ENCODE measurements around the gene TTC17. TPM values are rescaled to one million over a fixed set of nuclear protein-coding genes. Genes with fewer than 3 reads are reported as not detected.
"Not testable (repeated sequence)": the region's sequence is repeated elsewhere in the genome, so short reads cannot be mapped to it uniquely, and the experiment has no call there.

Gene TTC17
- total RNA-seq, 1 donor from 2014 or later = 79.8 TPM

GRCh38 chr11:43467958-43468357 lies 109.2 kb downstream of the TTC17 start:
- Mint-ChIP-seq H3K9me3 (ENCODE audit: unreplicated experiment) (no peaks in the 10 kb centered on the region), H3K36me3 (ENCODE audit: low read depth, unreplicated experiment) (peaks cover 51% of the 10 kb centered on the region)
- TF ChIP-seq CTCF (IDR thresholded peaks at IDR 0.05; ENCODE audit: unreplicated experiment) = no peak

GRCh38 chr11:43477491-43477890 lies 118.8 kb downstream of the TTC17 start:
- H3K4me3 Mint-ChIP-seq (ENCODE audit: unreplicated experiment); H3K27ac Mint-ChIP-seq (ENCODE audit: unreplicated experiment); H3K9me3 Mint-ChIP-seq (ENCODE audit: unreplicated experiment); DNase-seq (ENCODE audit: low spot score); H3K27me3 Mint-ChIP-seq (ENCODE audit: unreplicated experiment); H3K4me1 Mint-ChIP-seq (ENCODE audit: unreplicated experiment): not testable (repeated sequence)
- peaks cover 31% of the 10 kb centered on the region for H3K36me3 Mint-ChIP-seq (ENCODE audit: low read depth, unreplicated experiment)

More at GRCh38 chr11:43467958-43468357, 109.2 kb downstream of the TTC17 start:
- no peak for DNase-seq (ENCODE audit: low spot score)
- no peaks in the 10 kb centered on the region for H3K4me1 Mint-ChIP-seq (ENCODE audit: unreplicated experiment)
- H3K4me3 Mint-ChIP-seq (ENCODE audit: unreplicated experiment) = no peak overlapping the region
- H3K27me3 Mint-ChIP-seq (ENCODE audit: unreplicated experiment) = no peaks in the 10 kb centered on the region
- no peak overlapping the region for H3K27ac Mint-ChIP-seq (ENCODE audit: unreplicated experiment)

- peaks cover 14% of the 10 kb centered on the region for H3K36me3 Mint-ChIP-seq (ENCODE audit: low read depth, unreplicated experiment)
- H3K27me3 Mint-ChIP-seq (ENCODE audit: unreplicated experiment) = no peaks in the 10 kb centered on the region
- no peak for DNase-seq (ENCODE audit: low spot score)
- no peaks in the 10 kb centered on the region for H3K4me1 Mint-ChIP-seq (ENCODE audit: unreplicated experiment)
- H3K27ac Mint-ChIP-seq (ENCODE audit: unreplicated experiment) = no peak overlapping the region
- H3K4me3 Mint-ChIP-seq (ENCODE audit: unreplicated experiment) = no peak overlapping the region
- no peaks in the 10 kb centered on the region for H3K9me3 Mint-ChIP-seq (ENCODE audit: unreplicated experiment)
- TF ChIP-seq CTCF (IDR thresholded peaks at IDR 0.05; ENCODE audit: unreplicated experiment) = no peak
These were observed 127.4 kb downstream of the TTC17 start for GRCh38 chr11:43486141-43486540.

- Mint-ChIP-seq H3K4me1 (ENCODE audit: unreplicated experiment) (peaks cover 14% of the 10 kb centered on the region), H3K36me3 (ENCODE audit: low read depth, unreplicated experiment) (peaks cover 9% of the 10 kb centered on the region)
These were observed 131.2 kb downstream of the TTC17 start for GRCh38 chr11:43489869-43490465.

GRCh38 chr11:43492701-43493100 lies 134.0 kb downstream of the TTC17 start:
- Mint-ChIP-seq H3K36me3 (ENCODE audit: low read depth, unreplicated experiment) (peaks cover 9% of the 10 kb centered on the region), H3K27me3 (ENCODE audit: unreplicated experiment) (no peaks in the 10 kb centered on the region), H3K27ac (ENCODE audit: unreplicated experiment) (peak overlapping the region; percentile 93), H3K4me1 (ENCODE audit: unreplicated experiment) (peaks cover 14% of the 10 kb centered on the region), H3K4me3 (ENCODE audit: unreplicated experiment) (no peak overlapping the region), H3K9me3 (ENCODE audit: unreplicated experiment) (no peaks in the 10 kb centered on the region)
- DNase-seq (ENCODE audit: low spot score) = no peak
- no peak for TF ChIP-seq CTCF (IDR thresholded peaks at IDR 0.05; ENCODE audit: unreplicated experiment)

More at GRCh38 chr11:43489869-43490465, 131.2 kb downstream of the TTC17 start:
- Mint-ChIP-seq H3K27me3 (ENCODE audit: unreplicated experiment) (no peaks in the 10 kb centered on the region), H3K4me3 (ENCODE audit: unreplicated experiment) (no peak overlapping the region), H3K27ac (ENCODE audit: unreplicated experiment) (no peak overlapping the region), H3K9me3 (ENCODE audit: unreplicated experiment) (no peaks in the 10 kb centered on the region)
- TF ChIP-seq CTCF (IDR thresholded peaks at IDR 0.05; ENCODE audit: unreplicated experiment) = no peak
- no peak for DNase-seq (ENCODE audit: low spot score)

Data from endothelial cell (in vitro differentiated cells).